Activated CD8-positive, alpha-beta memory T cell treated with anti-CD3 and anti-CD28 coated beads, Interleukin-2, amount 50 U/mL, for 4 hours (primary cell): ENCODE data around the gene ZYG11A.
A peak's percentile ranks its signal among the peaks of the same experiment; 100 is the strongest.

Source experiments
- DNase-seq: peaks from one replicate; pipeline ENCODE4 v3.0.0-alpha.2; 2020

ZYG11A gene

DNA sequence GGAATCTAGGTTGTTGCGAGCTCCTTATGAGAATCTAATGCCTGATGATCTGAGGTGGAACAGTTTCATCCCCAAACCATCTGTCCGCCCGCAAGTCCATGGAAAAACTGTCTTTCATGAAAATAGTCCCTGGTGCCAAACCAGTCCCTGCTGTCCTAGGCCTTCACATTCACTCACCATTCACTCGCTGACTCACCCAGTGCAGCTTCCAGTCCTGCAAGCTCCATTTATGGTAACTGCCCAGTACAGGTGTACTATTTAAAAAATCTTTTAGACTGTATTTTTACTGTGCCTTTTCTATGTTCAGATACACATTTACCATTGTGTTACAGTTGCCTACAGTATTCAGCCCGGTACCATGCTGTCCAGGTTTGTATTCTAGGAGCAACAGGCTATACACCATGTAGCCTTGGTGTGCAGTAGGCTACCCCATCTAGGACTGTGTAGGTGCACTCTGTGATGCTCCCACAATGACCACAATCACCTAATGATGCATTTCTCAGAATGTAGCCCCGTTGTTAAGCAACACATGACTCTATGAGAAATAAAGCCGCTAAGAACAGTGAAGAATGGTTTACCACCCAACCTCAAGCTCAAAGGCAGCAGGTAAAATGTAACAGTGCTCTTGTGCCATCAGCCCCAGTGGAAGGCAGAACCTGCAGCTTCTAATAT lies 76.6 kb downstream of the ZYG11A start:
- no peak for DNase-seq

DNA sequence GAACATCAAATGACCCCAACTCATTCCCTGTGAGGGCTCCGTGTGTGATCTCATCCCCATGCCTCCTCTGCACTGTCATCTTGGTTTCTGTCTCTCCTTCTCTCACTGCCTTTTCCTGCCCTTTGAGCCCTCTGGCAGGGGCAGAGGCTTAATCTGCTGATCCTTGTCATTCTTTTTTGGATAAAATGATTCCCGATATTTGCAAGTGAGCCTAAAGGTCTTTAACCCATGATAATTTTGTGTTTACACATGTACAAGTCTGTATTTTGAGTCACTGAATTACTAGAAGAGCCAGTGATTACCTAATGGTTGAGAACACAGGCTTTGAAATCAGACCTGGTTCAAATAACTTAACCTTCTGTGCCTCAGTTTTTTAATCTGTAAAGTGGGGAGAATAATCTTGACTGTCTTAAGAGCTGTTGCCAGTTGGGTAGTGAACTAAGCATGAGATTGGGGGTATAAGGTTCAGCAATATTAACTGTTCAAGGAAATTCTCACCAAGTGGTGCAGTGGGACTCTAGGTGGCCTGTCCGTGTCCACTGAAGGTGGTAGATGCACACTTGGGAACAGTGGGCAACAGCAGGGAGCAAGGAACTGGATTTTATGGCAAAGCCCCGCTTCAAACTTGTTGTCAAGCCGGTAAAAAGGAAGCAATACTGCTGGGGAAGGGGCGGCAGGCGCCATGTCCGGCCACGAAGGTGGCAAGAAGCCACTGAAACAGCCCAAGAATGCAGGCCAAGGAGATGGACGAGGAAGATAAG lies 77.3 kb downstream of the ZYG11A start:
- DNase-seq: no peak

GRCh38 chr1:52920791-52921291 lies 78.3 kb downstream of the ZYG11A start:
- DNase-seq: no peak

- DNase-seq: no peak
These were observed 83.0 kb downstream of the ZYG11A start for GRCh38 chr1:52925571-52926005.

- no peak for DNase-seq
These were observed 84.3 kb downstream of the ZYG11A start for GRCh38 chr1:52926864-52927211.

- peak; percentile 81 for DNase-seq
These were observed 84.9 kb downstream of the ZYG11A start, which contains the start of gene SCP2 for GRCh38 chr1:52927212-52928014. Gene SCP2 (plus strand): TSS chr1:52927276. CDS start chr1:52927397, 121 bp downstream.

DNA sequence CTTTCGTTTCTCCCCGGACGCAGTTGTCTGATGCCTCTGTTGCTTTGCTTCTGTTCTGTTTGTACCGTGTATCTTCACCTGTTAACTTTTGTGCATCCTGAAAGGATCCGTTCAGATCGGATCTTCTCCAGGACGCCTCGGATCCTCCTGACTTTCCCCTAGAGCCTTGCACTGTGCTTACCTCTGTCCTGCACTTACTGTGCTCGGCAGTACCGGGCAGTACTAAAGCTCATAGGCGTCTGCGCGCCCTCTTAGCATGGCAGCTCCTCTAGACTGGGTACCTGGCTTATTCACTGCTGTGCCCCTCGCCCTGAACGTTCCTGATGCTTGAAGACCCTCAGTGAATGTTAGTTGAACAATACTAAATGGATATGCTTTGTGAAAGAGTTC lies 85.5 kb downstream of the ZYG11A start:
- DNase-seq: no peak

DNA sequence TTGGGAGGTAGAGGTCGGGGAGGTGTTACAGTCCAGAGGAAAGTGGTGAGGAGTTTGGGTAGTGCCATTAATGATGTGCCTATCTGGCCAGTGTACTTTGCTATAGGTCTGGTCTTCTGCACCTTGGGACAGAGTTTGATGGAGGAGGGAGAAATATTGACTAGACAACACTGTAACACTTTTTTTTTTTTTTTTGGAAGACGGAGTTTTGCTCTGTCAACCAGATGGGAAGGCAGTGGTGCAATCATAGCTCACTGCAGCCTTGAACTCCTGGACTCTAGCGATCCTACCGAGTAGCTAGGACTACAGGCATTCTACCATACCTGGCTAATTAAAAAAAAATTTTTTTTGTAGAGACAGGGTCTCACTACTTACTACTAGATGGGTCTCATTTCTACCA lies 86.5 kb downstream of the ZYG11A start:
- DNase-seq: no peak

DNA sequence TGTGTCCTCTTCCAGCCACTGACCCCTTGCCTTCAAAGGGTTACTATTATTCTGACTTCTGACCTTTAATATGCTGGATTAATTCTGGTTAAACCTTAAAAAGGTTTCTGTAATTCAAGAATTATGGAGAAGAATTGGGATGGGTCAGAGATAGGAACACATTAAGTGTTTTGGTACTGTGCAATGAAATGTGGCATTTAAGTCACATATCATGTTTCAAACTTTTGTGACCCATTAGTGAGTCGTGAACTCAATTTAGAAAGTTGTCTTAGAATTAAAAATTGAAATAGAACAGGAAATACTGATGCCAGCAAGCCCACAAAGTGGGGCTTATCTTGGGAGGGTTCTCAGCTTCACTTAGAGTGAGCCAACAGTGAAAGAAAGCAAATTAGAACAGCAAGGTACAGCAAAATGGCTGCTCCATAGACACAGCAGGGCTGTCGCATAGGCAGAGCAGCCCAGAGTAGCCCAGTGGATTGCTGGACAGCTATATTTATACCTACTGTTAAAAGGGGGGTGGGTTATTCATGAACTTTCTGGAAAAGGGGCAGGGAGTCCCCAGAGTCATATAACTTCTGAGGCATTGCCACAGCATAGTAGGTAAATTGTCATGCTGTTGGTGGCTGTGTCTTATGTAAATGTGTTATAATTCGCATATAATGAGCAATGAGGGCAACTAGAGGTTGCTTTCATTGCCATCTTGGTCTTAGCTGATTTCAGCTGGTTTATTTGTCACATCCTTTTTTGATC lies 95.0 kb downstream of the ZYG11A start:
- no peak for DNase-seq

DNA sequence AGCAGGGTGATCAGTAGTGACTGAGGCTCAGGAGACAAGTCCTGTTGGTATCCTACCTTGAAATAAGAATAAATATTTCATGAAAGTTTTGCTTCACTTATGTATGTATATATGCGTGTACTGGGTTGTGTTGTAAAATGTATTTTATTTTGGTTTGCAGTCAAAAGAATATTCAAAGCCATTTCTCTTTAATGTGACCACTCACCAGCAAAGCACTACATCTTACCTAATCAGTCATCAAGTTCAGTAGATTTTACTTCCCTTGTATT lies 95.6 kb downstream of the ZYG11A start:
- no peak for DNase-seq

GRCh38 chr1:52943876-52944416 lies 101.4 kb downstream of the ZYG11A start:
- no peak for DNase-seq

GRCh38 chr1:52944566-52944965 lies 102.0 kb downstream of the ZYG11A start:
- no peak for DNase-seq
